Progenitor cell of endocrine pancreas (in vitro differentiated cells): ENCODE data around the gene SPATA6L. TPM values are rescaled to one million over a fixed set of nuclear protein-coding genes. Genes with fewer than 3 reads are reported as not detected.
A peak's percentile ranks its signal among the peaks of the same experiment; 100 is the strongest.

Experiments used
- DNase-seq: peaks from one replicate; pipeline ENCODE4 v3.0.0; 2021; ENCODE audit warnings: low spot score; ENCODE audit not compliant: unreplicated experiment
- H3K27ac Mint-ChIP-seq: 2 replicates; pipeline ENCODE4 v1.8.0; 2021; ENCODE audit warnings: mild to moderate bottlenecking, moderate library complexity, mixed read lengths
- H3K27me3 Mint-ChIP-seq: 2 replicates; pipeline ENCODE4 v1.8.0; 2021; ENCODE audit warnings: mixed read lengths
- H3K36me3 Mint-ChIP-seq: 2 replicates; pipeline ENCODE4 v1.8.0; 2022; ENCODE audit warnings: mixed read lengths; ENCODE audit not compliant: insufficient read depth
- H3K4me1 Mint-ChIP-seq: 2 replicates; pipeline ENCODE4 v1.8.0; 2021; ENCODE audit warnings: low read depth, mixed read lengths
- H3K4me3 Mint-ChIP-seq: 2 replicates; pipeline ENCODE4 v1.8.0; 2021; ENCODE audit warnings: low read depth, mild to moderate bottlenecking, moderate library complexity, mixed read lengths
- H3K9me3 Mint-ChIP-seq: 2 replicates; pipeline ENCODE4 v1.8.0; 2021; ENCODE audit warnings: low read depth, mixed read lengths
- total RNA-seq: library from RNA; stranded (reverse); gene quantifications from 2 replicates; pipeline ENCODE4 v1.2.1, GENCODE V29; 2021
- TF ChIP-seq, protein P1 (sequence below): fragments of 200-600 bp; sonication (generic); IDR thresholded peaks from one replicate; pipeline ENCODE4 v1.5.0; 2021; ENCODE audit warnings: antibody characterized with exemption, mild to moderate bottlenecking; ENCODE audit not compliant: unreplicated experiment

SPATA6L gene
- total RNA-seq, 1 donor from 2014 or later, result 7.1 TPM

DNA sequence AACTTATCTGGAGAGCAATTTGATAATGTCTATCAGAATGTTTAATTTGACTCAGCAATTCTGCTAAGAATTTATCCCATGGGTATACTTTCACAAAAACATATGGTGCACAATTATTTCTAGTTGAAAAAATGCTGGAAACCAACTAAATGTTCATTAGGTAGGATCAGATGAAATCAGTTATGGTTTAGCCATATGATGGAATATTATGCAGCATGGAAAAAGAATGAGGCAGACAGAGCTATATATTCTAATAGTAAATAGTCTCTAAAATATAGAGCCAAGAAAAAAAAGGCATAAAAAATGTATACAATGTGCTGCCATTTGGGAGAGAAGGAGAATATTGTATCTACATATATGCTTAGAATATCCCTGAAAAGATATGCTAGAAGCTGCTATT lies 3.6 kb upstream of the SPATA6L start:
- DNase-seq, result no peak
- H3K27me3 Mint-ChIP-seq, result no peaks in the 10 kb centered on the region
- no peaks in the 10 kb centered on the region for H3K9me3 Mint-ChIP-seq
- H3K27ac Mint-ChIP-seq, result no peak overlapping the region
- TF ChIP-seq, protein P1, sequence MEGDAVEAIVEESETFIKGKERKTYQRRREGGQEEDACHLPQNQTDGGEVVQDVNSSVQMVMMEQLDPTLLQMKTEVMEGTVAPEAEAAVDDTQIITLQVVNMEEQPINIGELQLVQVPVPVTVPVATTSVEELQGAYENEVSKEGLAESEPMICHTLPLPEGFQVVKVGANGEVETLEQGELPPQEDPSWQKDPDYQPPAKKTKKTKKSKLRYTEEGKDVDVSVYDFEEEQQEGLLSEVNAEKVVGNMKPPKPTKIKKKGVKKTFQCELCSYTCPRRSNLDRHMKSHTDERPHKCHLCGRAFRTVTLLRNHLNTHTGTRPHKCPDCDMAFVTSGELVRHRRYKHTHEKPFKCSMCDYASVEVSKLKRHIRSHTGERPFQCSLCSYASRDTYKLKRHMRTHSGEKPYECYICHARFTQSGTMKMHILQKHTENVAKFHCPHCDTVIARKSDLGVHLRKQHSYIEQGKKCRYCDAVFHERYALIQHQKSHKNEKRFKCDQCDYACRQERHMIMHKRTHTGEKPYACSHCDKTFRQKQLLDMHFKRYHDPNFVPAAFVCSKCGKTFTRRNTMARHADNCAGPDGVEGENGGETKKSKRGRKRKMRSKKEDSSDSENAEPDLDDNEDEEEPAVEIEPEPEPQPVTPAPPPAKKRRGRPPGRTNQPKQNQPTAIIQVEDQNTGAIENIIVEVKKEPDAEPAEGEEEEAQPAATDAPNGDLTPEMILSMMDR, result no peak
- H3K4me3 Mint-ChIP-seq, result no peak overlapping the region
- no peaks in the 10 kb centered on the region for H3K36me3 Mint-ChIP-seq
- H3K4me1 Mint-ChIP-seq, result peaks cover 20% of the 10 kb centered on the region

DNA sequence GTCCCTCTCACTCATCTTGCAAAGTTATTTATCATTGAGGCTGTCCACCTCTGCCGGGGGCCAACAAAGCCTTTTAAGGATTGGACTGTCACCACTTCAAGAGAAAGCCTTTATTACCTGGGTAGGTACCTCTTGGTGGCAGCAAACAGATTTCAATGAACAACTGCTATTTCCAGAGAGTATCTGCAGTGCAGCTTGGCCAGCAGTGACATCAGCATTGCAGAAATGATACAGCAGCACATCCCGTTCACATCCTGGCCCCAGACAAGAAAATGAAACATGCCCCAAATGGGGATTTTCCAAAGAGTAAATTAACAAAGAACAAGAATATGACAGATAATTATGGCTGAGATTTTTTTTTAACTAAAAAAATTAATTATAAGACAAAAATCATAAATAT lies 2.3 kb upstream of the SPATA6L start:
- DNase-seq, result no peak
- Mint-ChIP-seq H3K27me3 (no peaks in the 10 kb centered on the region), H3K9me3 (no peaks in the 10 kb centered on the region), H3K27ac (no peak overlapping the region), H3K4me3 (no peak overlapping the region), H3K36me3 (no peaks in the 10 kb centered on the region), H3K4me1 (peaks cover 32% of the 10 kb centered on the region)
- TF ChIP-seq, protein P1, result no peak

DNA sequence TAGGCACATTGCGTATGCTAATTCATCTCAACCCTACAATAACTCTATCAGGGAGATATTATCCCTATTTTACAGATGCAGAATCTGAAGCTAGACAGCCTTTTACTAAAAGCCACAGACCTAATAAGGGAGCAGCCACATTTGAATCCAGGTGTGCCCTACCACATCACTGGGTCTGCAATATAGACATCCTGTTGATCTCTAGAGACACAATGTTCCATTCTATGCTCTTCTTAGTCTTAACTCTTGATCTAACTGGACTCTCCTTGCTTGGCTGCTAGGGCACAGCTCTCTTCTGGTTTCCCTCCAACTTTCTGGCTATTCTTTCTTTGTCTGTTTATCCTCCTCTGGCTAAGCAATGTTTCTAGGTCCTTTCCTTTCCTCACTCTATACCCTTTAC lies 1.4 kb upstream of the SPATA6L start:
- Mint-ChIP-seq H3K27ac (no peak overlapping the region), H3K27me3 (no peaks in the 10 kb centered on the region), H3K9me3 (no peaks in the 10 kb centered on the region), H3K4me3 (no peak overlapping the region), H3K4me1 (peaks cover 41% of the 10 kb centered on the region), H3K36me3 (no peaks in the 10 kb centered on the region)
- DNase-seq, result no peak
- TF ChIP-seq, protein P1, result no peak

DNA sequence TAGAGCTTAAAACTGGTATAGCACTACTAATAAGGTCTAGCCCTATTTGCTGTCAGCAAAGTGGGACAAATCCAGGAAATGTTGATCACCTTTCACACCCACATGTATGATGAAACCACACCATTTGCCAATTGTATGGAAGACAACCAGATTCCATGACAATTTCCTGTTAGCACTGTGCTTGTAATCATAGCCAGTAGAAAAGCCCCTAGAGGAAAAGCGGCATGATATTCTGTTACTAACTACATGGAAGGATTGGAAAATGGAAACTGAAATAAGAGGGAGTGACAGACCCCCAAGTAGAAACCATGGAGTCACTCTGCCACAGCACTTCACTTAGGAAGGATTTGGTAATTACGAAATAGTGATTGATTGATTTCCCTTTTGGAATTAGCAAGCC lies 923 bp downstream of the SPATA6L start:
- DNase-seq, result no peak
- TF ChIP-seq, protein P1, result no peak
- Mint-ChIP-seq H3K36me3 (peaks cover 1% of the 10 kb centered on the region), H3K27me3 (no peaks in the 10 kb centered on the region), H3K4me3 (peak overlapping the region; percentile 76), H3K4me1 (peaks cover 49% of the 10 kb centered on the region), H3K9me3 (no peaks in the 10 kb centered on the region), H3K27ac (peak overlapping the region; percentile 95)

DNA sequence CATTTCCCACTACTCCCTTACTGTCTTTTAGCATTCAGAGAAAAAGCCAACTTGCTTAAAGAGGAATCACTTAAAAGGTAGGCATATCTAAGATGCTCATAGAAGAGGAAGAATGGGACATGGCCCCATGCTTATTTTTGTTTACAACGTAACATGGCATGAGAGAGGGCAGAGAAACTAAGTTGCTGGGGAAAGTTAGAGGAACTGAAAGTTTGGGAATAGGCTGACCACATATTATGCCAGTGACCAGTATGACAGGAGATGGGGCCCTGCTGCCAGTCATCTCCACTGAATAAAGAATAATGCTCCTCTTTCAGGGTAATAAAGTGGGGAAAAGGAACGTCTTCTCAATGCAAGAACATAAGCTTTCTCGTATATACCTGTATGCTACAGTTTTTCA lies 2.3 kb downstream of the SPATA6L start:
- Mint-ChIP-seq H3K27ac (peak overlapping the region; percentile 53), H3K36me3 (peaks cover 4% of the 10 kb centered on the region), H3K27me3 (no peaks in the 10 kb centered on the region), H3K9me3 (peaks cover 3% of the 10 kb centered on the region), H3K4me1 (peaks cover 53% of the 10 kb centered on the region), H3K4me3 (peak overlapping the region; percentile 76)
- no peak for DNase-seq
- TF ChIP-seq, protein P1, result no peak
